Fibroblast of the aortic adventitia (primary cell): Measurements from ENCODE around the gene CMTR2. TPM values are rescaled to one million over a fixed set of nuclear protein-coding genes. Genes with fewer than 3 reads are reported as not detected.

ENCODE experiments used
- DNase-seq: peaks from one replicate; pipeline ENCODE4 v3.0.0-alpha.2; 2010; ENCODE audit warnings: low read depth
- H3K4me3 ChIP-seq: 2 replicates; pipeline ENCODE4 v1.5.1; 2011; ENCODE audit warnings: low read depth, mild to moderate bottlenecking, control low read depth, low read length, moderate library complexity
- total RNA-seq: library from RNA; depleted of rRNA; stranded (reverse); fragments of >200 nt; gene quantifications from 2 replicates; pipeline ENCODE4 v1.2.3, GENCODE V29; 2012; ENCODE audit warnings: low replicate concordance
- TF ChIP-seq, protein P1 (sequence below): IDR thresholded peaks from 2 replicates; pipeline ENCODE4 v1.5.1; 2011; ENCODE audit warnings: mild to moderate bottlenecking, low read length, control low read depth, inconsistent platforms; ENCODE audit not compliant: insufficient read depth

CMTR2 gene
- total RNA-seq, 1 donor: 32.1 TPM

DNA sequence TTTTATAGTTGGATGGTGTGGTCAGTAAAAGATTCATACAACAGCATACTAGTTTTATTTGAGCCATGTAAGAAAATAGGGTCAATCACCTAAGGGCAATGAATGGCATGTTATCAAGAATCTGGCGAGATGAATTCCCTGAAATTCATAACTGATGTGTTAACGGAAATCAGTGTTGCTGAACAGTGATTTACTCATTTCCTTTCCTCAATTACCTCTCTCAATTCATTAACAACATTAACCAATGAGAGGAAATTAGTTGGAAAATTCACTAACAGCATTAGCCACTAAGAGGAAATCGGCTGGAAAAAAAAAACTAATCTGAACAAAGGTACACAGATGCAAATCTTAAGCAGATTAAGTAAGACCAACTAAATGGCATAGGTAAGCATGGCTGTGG, 6.3 kb downstream of the CMTR2 start:
- DNase-seq: no peak
- TF ChIP-seq, protein P1, sequence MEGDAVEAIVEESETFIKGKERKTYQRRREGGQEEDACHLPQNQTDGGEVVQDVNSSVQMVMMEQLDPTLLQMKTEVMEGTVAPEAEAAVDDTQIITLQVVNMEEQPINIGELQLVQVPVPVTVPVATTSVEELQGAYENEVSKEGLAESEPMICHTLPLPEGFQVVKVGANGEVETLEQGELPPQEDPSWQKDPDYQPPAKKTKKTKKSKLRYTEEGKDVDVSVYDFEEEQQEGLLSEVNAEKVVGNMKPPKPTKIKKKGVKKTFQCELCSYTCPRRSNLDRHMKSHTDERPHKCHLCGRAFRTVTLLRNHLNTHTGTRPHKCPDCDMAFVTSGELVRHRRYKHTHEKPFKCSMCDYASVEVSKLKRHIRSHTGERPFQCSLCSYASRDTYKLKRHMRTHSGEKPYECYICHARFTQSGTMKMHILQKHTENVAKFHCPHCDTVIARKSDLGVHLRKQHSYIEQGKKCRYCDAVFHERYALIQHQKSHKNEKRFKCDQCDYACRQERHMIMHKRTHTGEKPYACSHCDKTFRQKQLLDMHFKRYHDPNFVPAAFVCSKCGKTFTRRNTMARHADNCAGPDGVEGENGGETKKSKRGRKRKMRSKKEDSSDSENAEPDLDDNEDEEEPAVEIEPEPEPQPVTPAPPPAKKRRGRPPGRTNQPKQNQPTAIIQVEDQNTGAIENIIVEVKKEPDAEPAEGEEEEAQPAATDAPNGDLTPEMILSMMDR: no peak
- no peak overlapping the region for H3K4me3 ChIP-seq

DNA sequence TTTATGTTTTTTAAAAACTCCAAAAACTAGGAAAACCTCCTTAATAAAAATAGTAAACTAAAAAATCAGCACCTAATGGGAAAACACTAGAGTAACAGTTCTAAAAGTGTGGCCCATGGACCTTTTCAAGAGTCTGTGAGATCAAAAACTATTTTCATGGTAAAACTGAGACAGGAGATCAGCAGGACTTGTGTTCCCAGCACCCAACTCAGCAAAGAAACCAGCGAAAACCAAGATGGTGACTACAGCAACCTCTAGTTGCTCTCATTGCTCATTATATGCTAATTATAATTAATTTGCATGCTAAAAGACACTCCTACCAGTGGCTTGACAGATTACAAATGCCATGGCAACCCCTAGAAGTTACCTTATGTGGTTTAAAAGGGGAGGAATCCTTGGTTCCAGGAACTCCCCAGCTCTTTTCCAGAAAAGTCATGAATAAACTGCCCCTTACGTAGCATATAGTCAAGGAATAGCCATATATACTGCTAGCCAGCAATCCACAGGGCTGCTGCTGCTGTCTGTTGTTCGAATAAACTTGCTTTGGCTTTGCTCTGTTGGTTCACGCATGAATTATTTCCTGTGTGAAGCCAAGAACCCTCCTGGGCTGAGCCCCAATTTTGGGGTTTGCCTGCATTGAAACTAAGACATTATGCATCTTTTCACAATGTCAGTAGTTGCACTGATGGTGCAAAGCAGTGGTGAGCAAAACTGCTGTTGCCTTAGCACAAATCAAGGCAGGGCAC, 12.4 kb downstream of the CMTR2 start:
- no peak overlapping the region for H3K4me3 ChIP-seq
- DNase-seq: no peak
- TF ChIP-seq, protein P1: no peak

DNA sequence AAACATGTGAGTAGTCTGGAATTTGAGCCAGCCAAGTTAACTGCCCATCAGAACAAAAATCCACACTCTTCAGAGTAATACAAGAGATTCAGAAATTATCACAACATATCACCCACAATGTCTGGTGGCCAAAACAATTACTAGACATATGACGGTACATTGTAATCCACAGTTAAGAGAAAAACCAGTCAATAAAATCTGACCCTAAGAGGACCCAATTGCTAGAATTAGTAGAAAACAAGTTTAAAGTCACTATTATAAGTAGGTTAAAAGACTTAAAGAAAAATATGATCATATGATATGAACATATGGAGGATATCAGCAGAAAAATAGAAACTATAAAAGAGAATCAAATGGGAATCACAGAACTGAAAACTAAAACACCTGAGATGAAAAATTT, 15.8 kb downstream of the CMTR2 start:
- TF ChIP-seq, protein P1: no peak

GRCh38 chr16:71264299-71264698, 24.9 kb downstream of the CMTR2 start:
- DNase-seq: no peak
- TF ChIP-seq, protein P1: no peak
- no peak overlapping the region for H3K4me3 ChIP-seq

More for the DNA sequence above, 15.8 kb downstream of the CMTR2 start:
- no peak overlapping the region for H3K4me3 ChIP-seq
- DNase-seq: no peak

DNA sequence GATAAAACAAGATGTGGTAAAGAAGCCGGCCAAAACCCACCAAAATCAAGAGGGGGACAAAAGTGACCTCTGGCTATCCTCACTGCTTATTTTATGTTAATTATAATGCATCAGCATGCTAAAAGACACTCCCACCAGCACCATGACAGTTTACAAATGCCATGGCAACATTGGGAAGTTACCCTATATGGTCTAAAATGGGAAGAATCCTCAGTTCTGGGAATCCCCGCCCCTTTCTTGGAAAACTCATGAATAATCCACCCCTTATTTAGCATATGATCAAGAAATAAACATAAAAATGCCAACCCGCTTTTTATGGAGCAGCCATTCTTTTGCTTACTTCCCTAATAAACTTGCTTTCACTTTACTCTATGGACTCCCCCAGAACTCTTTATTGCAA, 25.6 kb downstream of the CMTR2 start:
- DNase-seq: no peak
- H3K4me3 ChIP-seq: no peak overlapping the region
- TF ChIP-seq, protein P1: no peak

GRCh38 chr16:71262391-71262790, 26.8 kb downstream of the CMTR2 start:
- H3K4me3 ChIP-seq: no peak overlapping the region
- TF ChIP-seq, protein P1: no peak
- no peak for DNase-seq

DNA sequence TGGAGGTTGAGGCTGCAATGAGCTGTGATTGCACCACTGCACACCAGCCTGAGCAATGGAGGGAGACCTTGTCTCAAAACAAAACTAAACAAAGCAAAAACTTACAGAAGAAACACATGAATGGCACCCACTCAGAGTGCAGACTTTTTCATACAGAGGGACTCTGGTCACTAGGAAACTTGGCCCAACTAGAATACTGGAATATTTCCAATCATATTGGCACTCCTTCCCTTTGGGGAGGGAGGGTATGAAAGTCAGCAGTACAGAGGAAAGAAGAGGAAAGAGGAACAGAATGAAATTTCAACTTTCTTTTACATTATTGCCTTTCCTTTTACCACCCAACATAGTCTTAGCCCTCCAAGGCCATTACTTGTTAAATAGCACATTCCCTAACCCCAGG, 28.2 kb downstream of the CMTR2 start:
- H3K4me3 ChIP-seq: no peak overlapping the region
- TF ChIP-seq, protein P1: no peak
- no peak for DNase-seq
